Measurements from ENCODE around the gene KIAA0753. TPM values are rescaled to one million over a fixed set of nuclear protein-coding genes. Genes with fewer than 3 reads are reported as not detected.

Gene KIAA0753
- total RNA-seq, 1 experiment from 2014 or later, result 13.0 TPM

- ATAC-seq (no peak), DNase-seq (ENCODE audit: low read depth, low spot score) (no peak)
- H3K9me3 ChIP-seq (ENCODE audit: control insufficient read depth, insufficient read depth, low read depth, low read length), result no peaks in the 10 kb centered on the region
- H3K36me3 ChIP-seq (ENCODE audit: control insufficient read depth, insufficient read depth, low read length), result no peaks in the 10 kb centered on the region
- intact Hi-C loops (cut with micrococcal nuclease; ENCODE audit: unreplicated experiment), result no loop called here
- BruUV-seq (replicated peaks), result no TSS peak
- CTCF ChIA-PET, result interaction anchor here (0.6 kb wide), 1 partner anchor 55 kb away, joined by 7 read pairs; no protein-coding TSS in a partner anchor
- peaks cover 3% of the 10 kb centered on the region; the same call in 1 of the 2 replicates for H3K27me3 ChIP-seq (ENCODE audit: control insufficient read depth, insufficient read depth, low read length)
- no peak overlapping the region for H3K27ac ChIP-seq (ENCODE audit: low read length)
- POLR2A ChIA-PET, result no interaction called here
- H3K4me3 ChIP-seq (ENCODE audit: low read depth in 2 of 2, low read length in 2 of 2), result no peak overlapping the region
- TF ChIP-seq REST (IDR thresholded peaks at IDR 0.05; ENCODE audit: insufficient read depth in 1 of 2, low read depth in 2 of 2, low read length in 1 of 2), result no peak
- TF ChIP-seq POLR2AphosphoS5 (IDR thresholded peaks at IDR 0.05; ENCODE audit: low read depth, low read length), result no peak
- TF ChIP-seq CTCF (IDR thresholded peaks at IDR 0.05), result no peak
- no peak for TF ChIP-seq TCF7L2 (IDR thresholded peaks at IDR 0.05; ENCODE audit: low read depth, low read length)
- no peak for TF ChIP-seq SIN3A (IDR thresholded peaks at IDR 0.05; ENCODE audit: borderline replicate concordance, insufficient read depth, low read depth, low read length)
- in situ Hi-C loops (cut with HindIII; ENCODE audit: low pct_unique_long_range_greater_than_20kb, low sequenced_read_pairs), result no loop called here
- no peaks in the 10 kb centered on the region for H3K4me1 ChIP-seq (ENCODE audit: control insufficient read depth, insufficient read depth, low read length)
Observed at GRCh38 chr17:6661464-6661848, 20.9 kb upstream of the KIAA0753 start.

GRCh38 chr17:6660805-6661463 is 20.4 kb upstream of the KIAA0753 start:
- no peak for DNase-seq (ENCODE audit: low read depth, low spot score)
- Histone ChIP-seq H3K27ac (ENCODE audit: low read length) (no peak overlapping the region), H3K27me3 (ENCODE audit: control insufficient read depth, insufficient read depth, low read length) (peaks cover 3% of the 10 kb centered on the region; the same call in 1 of the 2 replicates), H3K36me3 (ENCODE audit: control insufficient read depth, insufficient read depth, low read length) (no peaks in the 10 kb centered on the region), H3K4me3 (ENCODE audit: low read depth in 2 of 2, low read length in 2 of 2) (no peak overlapping the region), H3K9me3 (ENCODE audit: control insufficient read depth, insufficient read depth, low read depth, low read length) (no peaks in the 10 kb centered on the region), H3K4me1 (ENCODE audit: control insufficient read depth, insufficient read depth, low read length) (no peaks in the 10 kb centered on the region)
- ChIA-PET CTCF (interaction anchor here (0.6 kb wide), 1 partner anchor 56 kb away, joined by 7 read pairs; no protein-coding TSS in a partner anchor), POLR2A (no interaction called here)
- in situ Hi-C loops (cut with HindIII; ENCODE audit: low pct_unique_long_range_greater_than_20kb, low sequenced_read_pairs) (no loop called here), intact Hi-C loops (cut with micrococcal nuclease; ENCODE audit: unreplicated experiment) (no loop called here)
- no peak for TF ChIP-seq TCF7L2 (IDR thresholded peaks at IDR 0.05; ENCODE audit: low read depth, low read length)
- no peak for TF ChIP-seq POLR2AphosphoS5 (IDR thresholded peaks at IDR 0.05; ENCODE audit: low read depth, low read length)
- no peak for TF ChIP-seq REST (IDR thresholded peaks at IDR 0.05; ENCODE audit: insufficient read depth in 1 of 2, low read depth in 2 of 2, low read length in 1 of 2)
- no peak for TF ChIP-seq SIN3A (IDR thresholded peaks at IDR 0.05; ENCODE audit: borderline replicate concordance, insufficient read depth, low read depth, low read length)
- ATAC-seq, result no peak
- BruUV-seq (replicated peaks), result no TSS peak

Measured in Panc1 (cell line).